Measurements from ENCODE around the gene RASGEF1B.

RASGEF1B gene

GRCh38 chr4:81466841-81467671 is 4.7 kb downstream of the RASGEF1B start:
- H3K27me3 ChIP-seq (ENCODE audit: control insufficient read depth, insufficient read depth, low read length), result no peaks in the 10 kb centered on the region
- WGBS (ENCODE audit: insufficient coverage, insufficient read length), result no CpG with 5 or more reads among the region's 5 CpGs
- H3K27ac ChIP-seq (ENCODE audit: low read length), result no peak overlapping the region
- no peaks in the 10 kb centered on the region for H3K36me3 ChIP-seq (ENCODE audit: control insufficient read depth, insufficient read depth, low read length)
- no peak overlapping the region for H3K4me3 ChIP-seq (ENCODE audit: low read length)
- DNase-seq (ENCODE audit: low read depth, low spot score), result no peak
- H3K4me1 ChIP-seq (ENCODE audit: control insufficient read depth, insufficient read depth, low read length), result no peaks in the 10 kb centered on the region; the same call in 1 of the 2 replicates
- H3K9me3 ChIP-seq (ENCODE audit: control insufficient read depth, insufficient read depth, low read length), result no peaks in the 10 kb centered on the region

DNA sequence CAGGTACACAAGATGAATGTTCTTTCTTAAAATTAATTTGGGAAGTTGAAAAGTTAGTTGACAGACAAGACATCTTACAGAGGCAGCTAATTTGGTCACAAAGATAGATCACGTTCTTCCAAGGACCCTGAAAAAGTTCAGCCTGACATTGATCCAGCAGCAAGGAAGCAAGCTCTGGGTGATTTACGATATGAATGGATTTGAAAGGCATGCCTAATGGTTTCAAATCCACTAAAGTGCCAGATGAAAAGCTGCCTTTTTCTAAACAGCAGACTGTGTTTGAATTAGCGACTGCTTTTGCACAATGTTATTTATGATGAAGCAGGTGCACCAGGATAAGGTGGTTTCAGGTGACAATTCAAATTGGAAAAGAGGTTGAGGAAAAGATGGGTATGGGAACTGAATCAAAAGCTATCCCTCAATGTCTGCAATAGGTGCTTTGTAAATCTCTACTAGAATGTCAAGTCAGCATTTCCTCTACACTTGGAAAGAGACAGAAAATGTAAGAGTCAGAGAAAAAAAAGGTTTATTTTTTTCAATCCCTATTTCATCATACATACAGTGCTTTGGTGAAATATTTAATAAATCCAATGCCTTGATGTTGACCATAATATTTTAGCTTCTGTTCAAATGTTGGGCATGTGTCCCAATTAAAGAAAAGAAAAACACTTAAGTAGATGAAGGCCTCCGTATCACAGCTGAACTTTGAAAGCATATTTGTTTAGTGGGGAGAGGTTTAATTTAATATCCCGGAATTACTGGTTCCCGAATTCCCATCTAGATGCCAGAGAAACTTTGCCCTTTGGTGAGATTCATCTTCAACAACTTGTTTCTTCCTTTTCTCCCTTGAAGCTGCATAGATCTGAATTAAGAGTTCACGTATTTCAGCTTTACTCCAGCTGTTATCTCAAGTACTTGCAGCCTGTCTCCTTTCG is 6.0 kb downstream of the RASGEF1B start:
- WGBS (ENCODE audit: insufficient coverage, insufficient read length), result no CpG with 5 or more reads among the region's 8 CpGs
- Histone ChIP-seq H3K36me3 (ENCODE audit: control insufficient read depth, insufficient read depth, low read length) (no peaks in the 10 kb centered on the region), H3K27ac (ENCODE audit: low read length) (no peak overlapping the region), H3K4me1 (ENCODE audit: control insufficient read depth, insufficient read depth, low read length) (no peaks in the 10 kb centered on the region; the same call in 1 of the 2 replicates), H3K4me3 (ENCODE audit: low read length) (no peak overlapping the region), H3K9me3 (ENCODE audit: control insufficient read depth, insufficient read depth, low read length) (no peaks in the 10 kb centered on the region), H3K27me3 (ENCODE audit: control insufficient read depth, insufficient read depth, low read length) (no peaks in the 10 kb centered on the region)
- no peak for DNase-seq (ENCODE audit: low read depth, low spot score)

DNA sequence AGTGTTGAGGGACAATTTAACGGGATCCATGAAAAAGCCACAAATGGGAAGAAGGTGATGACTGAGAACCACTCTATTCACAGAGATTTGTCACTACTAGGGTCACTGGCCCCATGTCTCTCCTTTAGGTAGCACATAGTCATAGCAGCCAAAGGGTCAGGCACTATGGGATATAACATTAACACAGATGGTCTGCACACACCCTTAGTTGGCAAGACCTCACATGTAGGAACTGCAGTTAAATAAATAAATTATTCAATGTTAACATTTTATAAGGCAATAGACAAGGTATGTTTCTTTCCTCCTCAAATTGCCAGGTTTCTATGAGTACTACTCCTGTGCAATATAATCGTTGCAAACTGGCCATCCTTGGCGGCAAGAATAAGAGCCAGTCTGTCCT is 10.9 kb downstream of the RASGEF1B start:
- H3K27me3 ChIP-seq (ENCODE audit: control insufficient read depth, insufficient read depth, low read length), result no peaks in the 10 kb centered on the region
- no peak overlapping the region for H3K27ac ChIP-seq (ENCODE audit: low read length)
- no peaks in the 10 kb centered on the region for H3K9me3 ChIP-seq (ENCODE audit: control insufficient read depth, insufficient read depth, low read length)
- H3K36me3 ChIP-seq (ENCODE audit: control insufficient read depth, insufficient read depth, low read length), result no peaks in the 10 kb centered on the region
- H3K4me3 ChIP-seq (ENCODE audit: low read length), result no peak overlapping the region
- no CpG with 5 or more reads among the region's 3 CpGs for WGBS (ENCODE audit: insufficient coverage, insufficient read length)
- DNase-seq (ENCODE audit: low read depth, low spot score), result no peak
- H3K4me1 ChIP-seq (ENCODE audit: control insufficient read depth, insufficient read depth, low read length), result no peaks in the 10 kb centered on the region; the same call in 1 of the 2 replicates

DNA sequence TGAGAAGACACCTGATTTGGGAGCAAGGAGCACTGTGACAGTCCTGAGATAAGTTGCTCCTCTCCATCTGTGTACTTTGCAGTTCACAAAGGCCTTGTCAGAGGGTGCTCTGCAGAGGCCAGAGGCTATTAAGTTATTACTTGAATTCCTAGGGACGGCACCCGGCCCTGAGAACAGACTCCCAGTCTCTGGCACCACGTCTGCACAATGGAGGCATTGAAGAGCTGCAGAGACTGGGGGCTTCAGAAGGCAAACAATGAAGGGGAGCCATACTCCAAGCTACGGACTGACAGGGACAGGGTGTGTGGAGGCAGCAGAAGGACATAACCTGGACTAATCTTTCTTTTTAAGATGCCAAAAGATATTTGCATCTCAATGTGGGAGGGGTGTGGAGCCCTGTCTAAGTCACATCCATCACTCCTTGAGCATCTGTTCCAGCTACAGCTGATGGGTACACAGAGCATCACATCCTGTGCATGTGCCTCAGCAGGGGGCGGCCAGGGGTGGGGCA is 11.5 kb downstream of the RASGEF1B start:
- H3K27me3 ChIP-seq (ENCODE audit: control insufficient read depth, insufficient read depth, low read length), result no peaks in the 10 kb centered on the region
- no peak for DNase-seq (ENCODE audit: low read depth, low spot score)
- H3K9me3 ChIP-seq (ENCODE audit: control insufficient read depth, insufficient read depth, low read length), result no peaks in the 10 kb centered on the region
- WGBS (ENCODE audit: insufficient coverage, insufficient read length), result no CpG with 5 or more reads among the region's 5 CpGs
- H3K27ac ChIP-seq (ENCODE audit: low read length), result no peak overlapping the region
- no peak overlapping the region for H3K4me3 ChIP-seq (ENCODE audit: low read length)
- no peaks in the 10 kb centered on the region for H3K36me3 ChIP-seq (ENCODE audit: control insufficient read depth, insufficient read depth, low read length)
- H3K4me1 ChIP-seq (ENCODE audit: control insufficient read depth, insufficient read depth, low read length), result no peaks in the 10 kb centered on the region

DNA sequence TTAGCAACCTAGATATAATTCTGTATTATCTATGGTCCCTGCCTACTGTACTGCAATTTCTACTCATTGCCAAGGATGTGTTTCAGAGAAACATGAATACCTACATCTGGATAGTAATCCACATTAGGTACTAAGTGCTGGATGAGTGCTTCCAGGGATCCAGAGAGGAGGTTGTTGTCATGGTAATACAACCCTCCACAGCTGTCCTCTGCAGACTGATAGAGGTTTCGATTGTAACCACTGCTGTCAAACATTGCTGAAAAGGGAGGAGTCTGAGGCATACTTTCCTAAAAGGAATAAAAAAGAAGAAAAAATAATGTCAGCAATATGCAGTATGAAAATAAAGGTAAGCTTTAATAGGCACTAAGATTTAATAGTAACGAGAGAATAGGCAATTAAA is 12.5 kb downstream of the RASGEF1B start:
- H3K4me3 ChIP-seq (ENCODE audit: low read length), result no peak overlapping the region
- H3K4me1 ChIP-seq (ENCODE audit: control insufficient read depth, insufficient read depth, low read length), result no peaks in the 10 kb centered on the region
- H3K9me3 ChIP-seq (ENCODE audit: control insufficient read depth, insufficient read depth, low read length), result no peaks in the 10 kb centered on the region
- no CpG with 5 or more reads among the region's 2 CpGs for WGBS (ENCODE audit: insufficient coverage, insufficient read length)
- no peaks in the 10 kb centered on the region for H3K27me3 ChIP-seq (ENCODE audit: control insufficient read depth, insufficient read depth, low read length)
- no peak overlapping the region for H3K27ac ChIP-seq (ENCODE audit: low read length)
- no peak for DNase-seq (ENCODE audit: low read depth, low spot score)
- no peaks in the 10 kb centered on the region for H3K36me3 ChIP-seq (ENCODE audit: control insufficient read depth, insufficient read depth, low read length)

- Histone ChIP-seq H3K4me3 (ENCODE audit: low read length) (no peak overlapping the region), H3K27me3 (ENCODE audit: control insufficient read depth, insufficient read depth, low read length) (no peaks in the 10 kb centered on the region), H3K27ac (ENCODE audit: low read length) (no peak overlapping the region), H3K9me3 (ENCODE audit: control insufficient read depth, insufficient read depth, low read length) (no peaks in the 10 kb centered on the region), H3K36me3 (ENCODE audit: control insufficient read depth, insufficient read depth, low read length) (no peaks in the 10 kb centered on the region), H3K4me1 (ENCODE audit: control insufficient read depth, insufficient read depth, low read length) (no peaks in the 10 kb centered on the region)
- no CpG with 5 or more reads among the region's 2 CpGs for WGBS (ENCODE audit: insufficient coverage, insufficient read length)
- no peak for DNase-seq (ENCODE audit: low read depth, low spot score)
Observed at GRCh38 chr4:81457921-81458520, 13.7 kb downstream of the RASGEF1B start.

DNA sequence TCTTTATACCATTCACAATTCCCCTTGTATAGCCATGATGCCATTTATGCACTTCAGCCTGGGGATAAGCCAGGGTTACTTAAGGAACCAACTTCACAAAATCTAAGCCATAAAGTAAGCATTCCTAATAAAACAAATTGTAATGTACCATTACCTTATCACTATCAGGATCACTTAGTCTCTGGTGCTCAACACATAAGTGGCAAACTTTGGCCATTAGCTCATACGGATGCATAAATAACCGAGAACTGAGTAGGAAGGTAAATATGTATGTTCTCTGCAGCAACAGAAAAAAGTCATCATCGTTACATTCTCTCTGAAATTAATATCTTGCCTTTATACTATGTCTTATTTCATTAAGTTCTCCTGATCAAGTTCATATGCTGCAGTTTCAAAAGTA is 14.4 kb downstream of the RASGEF1B start:
- Histone ChIP-seq H3K4me3 (ENCODE audit: low read length) (no peak overlapping the region), H3K9me3 (ENCODE audit: control insufficient read depth, insufficient read depth, low read length) (no peaks in the 10 kb centered on the region), H3K27ac (ENCODE audit: low read length) (no peak overlapping the region), H3K27me3 (ENCODE audit: control insufficient read depth, insufficient read depth, low read length) (no peaks in the 10 kb centered on the region), H3K36me3 (ENCODE audit: control insufficient read depth, insufficient read depth, low read length) (no peaks in the 10 kb centered on the region), H3K4me1 (ENCODE audit: control insufficient read depth, insufficient read depth, low read length) (no peaks in the 10 kb centered on the region)
- no CpG with 5 or more reads among the region's 3 CpGs for WGBS (ENCODE audit: insufficient coverage, insufficient read length)
- DNase-seq (ENCODE audit: low read depth, low spot score), result no peak

- DNase-seq (ENCODE audit: low read depth, low spot score), result no peak
- Histone ChIP-seq H3K36me3 (ENCODE audit: control insufficient read depth, insufficient read depth, low read length) (no peaks in the 10 kb centered on the region), H3K4me1 (ENCODE audit: control insufficient read depth, insufficient read depth, low read length) (no peaks in the 10 kb centered on the region), H3K9me3 (ENCODE audit: control insufficient read depth, insufficient read depth, low read length) (no peaks in the 10 kb centered on the region), H3K27ac (ENCODE audit: low read length) (no peak overlapping the region), H3K4me3 (ENCODE audit: low read length) (no peak overlapping the region), H3K27me3 (ENCODE audit: control insufficient read depth, insufficient read depth, low read length) (no peaks in the 10 kb centered on the region)
- WGBS (ENCODE audit: insufficient coverage, insufficient read length), result no CpG with 5 or more reads among the region's 2 CpGs
Observed at GRCh38 chr4:81455897-81456296, 15.8 kb downstream of the RASGEF1B start.

- WGBS (ENCODE audit: insufficient coverage, insufficient read length), result no CpG with 5 or more reads among the region's 2 CpGs
- H3K9me3 ChIP-seq (ENCODE audit: control insufficient read depth, insufficient read depth, low read length), result no peaks in the 10 kb centered on the region
- H3K36me3 ChIP-seq (ENCODE audit: control insufficient read depth, insufficient read depth, low read length), result no peaks in the 10 kb centered on the region
- no peaks in the 10 kb centered on the region for H3K4me1 ChIP-seq (ENCODE audit: control insufficient read depth, insufficient read depth, low read length)
- no peak overlapping the region for H3K4me3 ChIP-seq (ENCODE audit: low read length)
- no peak overlapping the region for H3K27ac ChIP-seq (ENCODE audit: low read length)
- H3K27me3 ChIP-seq (ENCODE audit: control insufficient read depth, insufficient read depth, low read length), result no peaks in the 10 kb centered on the region
- no peak for DNase-seq (ENCODE audit: low read depth, low spot score)
Observed at GRCh38 chr4:81454948-81455347, 16.8 kb downstream of the RASGEF1B start.

DNA sequence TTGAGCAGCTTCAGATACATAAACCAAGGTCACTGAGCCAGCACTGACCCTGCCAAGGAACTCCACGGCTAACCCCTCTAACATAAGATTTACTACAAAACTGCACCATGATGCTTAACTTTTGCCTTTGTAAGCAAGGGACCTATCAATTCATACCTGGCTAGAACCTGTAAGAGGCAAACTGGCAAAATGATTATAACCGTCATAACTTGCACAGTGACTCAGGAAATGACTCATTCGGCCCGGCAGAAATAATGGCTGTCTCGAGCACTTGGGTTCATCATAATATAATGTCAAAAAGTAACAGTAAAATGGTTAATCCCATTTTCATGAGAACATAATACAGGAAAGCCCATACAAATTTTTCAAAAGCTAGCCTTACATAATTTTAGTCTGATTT is 17.2 kb downstream of the RASGEF1B start:
- no peak for DNase-seq (ENCODE audit: low read depth, low spot score)
- Histone ChIP-seq H3K27ac (ENCODE audit: low read length) (no peak overlapping the region), H3K27me3 (ENCODE audit: control insufficient read depth, insufficient read depth, low read length) (no peaks in the 10 kb centered on the region), H3K9me3 (ENCODE audit: control insufficient read depth, insufficient read depth, low read length) (no peaks in the 10 kb centered on the region), H3K4me3 (ENCODE audit: low read length) (no peak overlapping the region), H3K36me3 (ENCODE audit: control insufficient read depth, insufficient read depth, low read length) (no peaks in the 10 kb centered on the region), H3K4me1 (ENCODE audit: control insufficient read depth, insufficient read depth, low read length) (no peaks in the 10 kb centered on the region)
- WGBS (ENCODE audit: insufficient coverage, insufficient read length), result no CpG with 5 or more reads among the region's 5 CpGs

Data from iPS DF 6.9 (cell line).